ENCODE results near the gene NR2F1-AS1. TPM values are rescaled to one million over a fixed set of nuclear protein-coding genes. Genes with fewer than 3 reads are reported as not detected.

Gene NR2F1-AS1
- total RNA-seq, 1 experiment from 2014 or later, result 24.1 TPM

GRCh38 chr5:93409691-93410090 is 171.3 kb downstream of the NR2F1-AS1 start:
- ChIA-PET CTCF (no interaction called here), POLR2A (ENCODE audit: unreplicated experiment) (no interaction called here)
- H3K79me2 ChIP-seq (ENCODE audit: low read length), result no peaks in the 10 kb centered on the region
- no peak overlapping the region for H3K4me3 ChIP-seq (ENCODE audit: low read length)
- peaks cover 4% of the 10 kb centered on the region; the same call in 1 of the 2 replicates for H3K36me3 ChIP-seq (ENCODE audit: low read depth, low read length)
- BruUV-seq (replicated peaks), result no TSS peak
- H3F3A ChIP-seq (ENCODE audit: low read length, unreplicated experiment), result no peaks in the 10 kb centered on the region
- H3K4me2 ChIP-seq (ENCODE audit: low read length), result no peak overlapping the region
- H3K9ac ChIP-seq (ENCODE audit: low read length), result no peak overlapping the region
- no peaks in the 10 kb centered on the region for H3K27me3 ChIP-seq (ENCODE audit: low read length)
- no peaks in the 10 kb centered on the region for H4K20me1 ChIP-seq (ENCODE audit: low read length)
- H2AFZ ChIP-seq (ENCODE audit: low read length), result no peak overlapping the region
- DNase-seq, result no peak
- H3K9me3 ChIP-seq (ENCODE audit: low read length), result no peaks in the 10 kb centered on the region
- H3K27ac ChIP-seq (ENCODE audit: low read length), result no peak overlapping the region
- intact Hi-C loops (cut with micrococcal nuclease), result no loop called here
- TF ChIP-seq, protein P1, sequence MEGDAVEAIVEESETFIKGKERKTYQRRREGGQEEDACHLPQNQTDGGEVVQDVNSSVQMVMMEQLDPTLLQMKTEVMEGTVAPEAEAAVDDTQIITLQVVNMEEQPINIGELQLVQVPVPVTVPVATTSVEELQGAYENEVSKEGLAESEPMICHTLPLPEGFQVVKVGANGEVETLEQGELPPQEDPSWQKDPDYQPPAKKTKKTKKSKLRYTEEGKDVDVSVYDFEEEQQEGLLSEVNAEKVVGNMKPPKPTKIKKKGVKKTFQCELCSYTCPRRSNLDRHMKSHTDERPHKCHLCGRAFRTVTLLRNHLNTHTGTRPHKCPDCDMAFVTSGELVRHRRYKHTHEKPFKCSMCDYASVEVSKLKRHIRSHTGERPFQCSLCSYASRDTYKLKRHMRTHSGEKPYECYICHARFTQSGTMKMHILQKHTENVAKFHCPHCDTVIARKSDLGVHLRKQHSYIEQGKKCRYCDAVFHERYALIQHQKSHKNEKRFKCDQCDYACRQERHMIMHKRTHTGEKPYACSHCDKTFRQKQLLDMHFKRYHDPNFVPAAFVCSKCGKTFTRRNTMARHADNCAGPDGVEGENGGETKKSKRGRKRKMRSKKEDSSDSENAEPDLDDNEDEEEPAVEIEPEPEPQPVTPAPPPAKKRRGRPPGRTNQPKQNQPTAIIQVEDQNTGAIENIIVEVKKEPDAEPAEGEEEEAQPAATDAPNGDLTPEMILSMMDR (conservative IDR thresholded peaks at IDR 0.05; ENCODE audit: low read depth, low read length), result no peak
- no peak for TF ChIP-seq EZH2 (IDR thresholded peaks at IDR 0.05; ENCODE audit: low read length, unreplicated experiment)
- no peaks in the 10 kb centered on the region for H3K9me2 ChIP-seq (replicated peaks; ENCODE audit: low read length)
- H3K4me1 ChIP-seq (ENCODE audit: insufficient read depth, low read length), result no peaks in the 10 kb centered on the region
- peak; percentile 24; the same call in 1 of the 2 replicates for ATAC-seq

GRCh38 chr5:93407454-93407853 is 173.6 kb downstream of the NR2F1-AS1 start:
- Histone ChIP-seq H3F3A (ENCODE audit: low read length, unreplicated experiment) (no peaks in the 10 kb centered on the region), H4K20me1 (ENCODE audit: low read length) (no peaks in the 10 kb centered on the region), H3K4me2 (ENCODE audit: low read length) (no peak overlapping the region), H2AFZ (ENCODE audit: low read length) (no peak overlapping the region), H3K79me2 (ENCODE audit: low read length) (no peaks in the 10 kb centered on the region), H3K9ac (ENCODE audit: low read length) (no peak overlapping the region), H3K9me3 (ENCODE audit: low read length) (no peaks in the 10 kb centered on the region), H3K9me2 (replicated peaks; ENCODE audit: low read length) (no peaks in the 10 kb centered on the region), H3K36me3 (ENCODE audit: low read depth, low read length) (peaks cover 4% of the 10 kb centered on the region; the same call in 1 of the 2 replicates), H3K27me3 (ENCODE audit: low read length) (no peaks in the 10 kb centered on the region), H3K27ac (ENCODE audit: low read length) (no peak overlapping the region), H3K4me3 (ENCODE audit: low read length) (no peak overlapping the region), H3K4me1 (ENCODE audit: insufficient read depth, low read length) (peaks cover 6% of the 10 kb centered on the region; the same call in 1 of the 2 replicates)
- ChIA-PET POLR2A (ENCODE audit: unreplicated experiment) (no interaction called here), CTCF (no interaction called here)
- ATAC-seq (no peak), DNase-seq (no peak)
- intact Hi-C loops (cut with micrococcal nuclease), result no loop called here
- TF ChIP-seq, protein P1 (conservative IDR thresholded peaks at IDR 0.05; ENCODE audit: low read depth, low read length), result no peak
- TF ChIP-seq EZH2phosphoT487 (IDR thresholded peaks at IDR 0.05; ENCODE audit: borderline replicate concordance, low read length) (no peak), EZH2 (IDR thresholded peaks at IDR 0.05; ENCODE audit: low read length, unreplicated experiment) (no peak)
- no TSS peak for BruUV-seq (replicated peaks)

DNA sequence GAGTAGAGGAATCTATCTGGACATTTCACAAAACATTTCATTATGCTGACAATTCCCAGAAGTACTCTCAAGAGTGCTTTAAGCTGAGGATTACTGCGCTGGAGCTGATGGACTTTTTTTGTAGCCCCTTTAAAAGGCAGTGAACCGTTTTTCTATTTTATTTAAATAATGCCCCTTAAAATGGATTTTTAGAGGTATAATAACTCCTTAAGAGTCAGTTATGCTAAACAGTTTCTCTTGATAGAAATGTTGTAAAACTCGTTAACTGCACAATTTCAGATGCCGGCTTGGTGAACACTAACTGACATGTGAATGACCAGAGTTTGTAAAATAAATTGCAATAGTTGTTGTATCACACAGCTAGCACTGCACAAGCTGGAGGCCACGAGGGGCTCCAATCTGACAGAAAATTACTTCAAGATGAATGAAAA is 174.0 kb downstream of the NR2F1-AS1 start:
- Histone ChIP-seq H3K4me1 (ENCODE audit: insufficient read depth, low read length) (peaks cover 6% of the 10 kb centered on the region; the same call in 1 of the 2 replicates), H3K9me2 (replicated peaks; ENCODE audit: low read length) (no peaks in the 10 kb centered on the region), H3K9me3 (ENCODE audit: low read length) (no peaks in the 10 kb centered on the region), H3K27ac (ENCODE audit: low read length) (no peak overlapping the region), H3F3A (ENCODE audit: low read length, unreplicated experiment) (no peaks in the 10 kb centered on the region), H3K79me2 (ENCODE audit: low read length) (no peaks in the 10 kb centered on the region), H3K4me3 (ENCODE audit: low read length) (no peak overlapping the region), H3K36me3 (ENCODE audit: low read depth, low read length) (peaks cover 4% of the 10 kb centered on the region; the same call in 1 of the 2 replicates), H3K27me3 (ENCODE audit: low read length) (no peaks in the 10 kb centered on the region), H3K9ac (ENCODE audit: low read length) (no peak overlapping the region), H3K4me2 (ENCODE audit: low read length) (no peak overlapping the region), H2AFZ (ENCODE audit: low read length) (no peak overlapping the region), H4K20me1 (ENCODE audit: low read length) (no peaks in the 10 kb centered on the region)
- ChIA-PET POLR2A (ENCODE audit: unreplicated experiment) (no interaction called here), CTCF (no interaction called here)
- TF ChIP-seq, protein P1 (conservative IDR thresholded peaks at IDR 0.05; ENCODE audit: low read depth, low read length), result no peak
- TF ChIP-seq EZH2 (IDR thresholded peaks at IDR 0.05; ENCODE audit: low read length, unreplicated experiment) (no peak), EZH2phosphoT487 (IDR thresholded peaks at IDR 0.05; ENCODE audit: borderline replicate concordance, low read length) (no peak)
- ATAC-seq (no peak), DNase-seq (no peak)
- intact Hi-C loops (cut with micrococcal nuclease), result no loop called here
- no TSS peak for BruUV-seq (replicated peaks)

Measured in PC-3 (cell line).